EH (cell line): Measurements from ENCODE around the gene DSP.

Experiments used
- DNase-seq: peaks from one replicate; pipeline ENCODE4 v3.0.0-alpha.2; 2015; ENCODE audit warnings: low read depth

The DSP gene

GRCh38 chr6:7535498-7535897, 6.0 kb upstream of the DSP start:
- DNase-seq = peak; percentile 85

DNA sequence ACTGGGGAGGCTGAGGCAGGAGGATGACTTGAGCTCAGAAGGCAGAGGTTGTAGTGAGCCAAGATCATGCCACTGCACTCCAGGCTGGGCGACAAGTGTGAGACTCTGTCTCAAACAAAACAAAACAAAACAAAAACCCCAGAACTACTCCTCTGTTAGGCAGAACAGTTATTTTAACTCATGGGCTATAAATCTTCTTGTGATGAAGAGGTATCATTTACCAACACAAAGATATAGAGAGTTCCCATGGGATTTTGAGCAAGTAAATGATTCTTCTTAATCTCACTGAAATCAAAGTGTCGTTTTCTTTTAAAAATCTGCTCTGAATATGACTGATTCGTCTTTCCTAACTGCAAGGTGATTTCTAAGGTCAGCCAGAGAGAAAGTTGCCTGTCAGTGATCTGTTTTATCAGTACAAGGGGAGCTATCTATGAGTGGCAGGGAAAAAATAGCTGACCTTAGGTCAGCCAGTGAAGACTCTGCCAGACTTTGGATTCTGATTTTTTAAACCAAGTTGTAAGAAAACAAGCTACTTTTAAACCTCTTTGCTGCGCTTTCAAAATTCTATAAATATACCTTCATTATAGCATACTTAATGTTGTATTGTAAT, 3.8 kb upstream of the DSP start:
- no peak for DNase-seq

GRCh38 chr6:7538484-7538883, 3.0 kb upstream of the DSP start:
- DNase-seq = no peak

DNA sequence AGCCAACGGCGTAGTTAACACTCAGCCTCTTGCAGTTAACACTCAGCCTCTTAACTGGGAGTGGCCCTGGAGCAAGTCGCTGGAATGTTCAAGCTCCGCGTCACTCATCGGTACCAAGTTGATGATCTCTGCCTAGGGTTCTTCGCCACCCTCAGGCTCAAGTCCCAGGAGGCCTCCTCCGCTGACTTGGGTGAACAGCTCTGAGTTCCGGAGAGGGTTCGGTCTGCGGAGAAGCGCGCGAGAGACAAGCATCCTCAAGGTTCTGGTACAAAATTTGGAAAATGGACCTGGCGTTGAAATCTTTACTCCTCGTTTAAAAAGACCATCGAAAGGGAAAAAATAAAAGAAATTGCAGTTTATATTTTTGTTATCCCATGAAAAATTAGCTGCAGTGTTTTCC, 876 bp upstream of the DSP start:
- peak; percentile 53 for DNase-seq

- peak; percentile 57 for DNase-seq
Measured at GRCh38 chr6:7542065-7542873, 798 bp downstream of the DSP start.

- peak; percentile 86 for DNase-seq
Measured at GRCh38 chr6:7542874-7543624, 1.6 kb downstream of the DSP start.

DNA sequence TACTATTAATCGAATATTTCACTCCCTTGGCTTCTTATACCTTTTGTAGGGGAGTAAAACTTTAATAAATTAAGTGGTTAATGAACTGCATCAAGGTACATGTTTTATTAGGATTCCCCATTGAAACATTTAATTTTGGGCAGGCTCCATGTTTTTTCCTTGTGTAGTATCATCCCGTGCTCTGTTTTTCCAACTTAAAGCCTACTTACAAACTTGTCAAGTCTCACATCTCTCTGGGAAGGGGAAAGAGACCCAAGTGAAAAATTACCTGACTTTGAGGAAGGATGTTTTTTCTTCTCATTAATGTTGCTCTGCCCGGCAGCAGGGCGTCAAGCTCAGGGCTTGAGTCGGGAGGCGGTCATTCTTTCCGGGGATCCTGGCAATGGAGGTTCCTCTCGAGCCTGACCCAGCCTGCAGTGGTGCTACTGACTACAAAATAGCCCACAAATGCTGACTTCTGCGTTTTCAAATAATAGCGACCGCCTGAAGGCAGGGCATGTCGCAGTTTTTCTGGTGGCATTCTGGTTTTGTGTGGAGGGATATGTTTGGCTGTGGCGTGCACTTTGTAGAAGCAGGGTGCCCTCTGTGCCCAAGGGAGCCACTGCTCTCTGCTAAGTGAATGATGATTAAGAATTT, 2.4 kb downstream of the DSP start:
- peak; percentile 27 for DNase-seq

GRCh38 chr6:7544597-7544996, 3.1 kb downstream of the DSP start:
- DNase-seq = no peak

DNA sequence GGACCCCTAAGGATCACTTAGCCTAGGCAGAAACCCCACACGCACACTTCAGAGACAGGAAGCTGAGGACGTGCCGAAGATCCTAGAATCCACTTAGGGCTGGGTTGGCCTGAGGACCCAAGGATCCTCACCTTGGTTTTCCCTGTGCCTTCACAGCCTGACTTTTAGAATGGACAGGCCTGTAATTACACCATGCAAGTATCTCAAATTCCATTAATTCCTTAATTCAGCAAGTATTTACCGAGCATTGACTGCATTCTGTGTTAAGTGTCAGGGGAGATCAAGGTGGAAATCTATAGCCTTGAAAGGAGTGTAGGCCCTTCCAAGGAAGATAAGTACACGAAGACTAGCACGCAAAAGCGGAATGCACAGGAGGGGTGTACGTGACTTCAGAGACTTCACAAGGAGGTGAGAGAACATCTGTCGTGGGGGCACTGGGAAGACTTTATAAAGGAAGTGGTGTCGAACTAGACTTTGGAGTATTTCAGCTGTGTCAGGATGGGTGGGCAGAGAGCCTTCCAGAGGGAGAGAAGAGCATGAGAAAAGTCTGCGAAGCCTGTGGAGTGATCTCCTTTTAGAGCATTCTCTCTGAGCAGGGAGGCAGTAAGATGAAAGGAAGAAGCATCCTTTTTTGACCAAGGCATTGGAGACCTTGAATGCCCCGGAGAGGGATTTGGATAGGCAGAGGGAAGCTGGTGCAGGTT, 4.0 kb downstream of the DSP start:
- no peak for DNase-seq

- peak; percentile 42 for DNase-seq
Measured at GRCh38 chr6:7546020-7546369, 4.5 kb downstream of the DSP start.

- DNase-seq = no peak
Measured at GRCh38 chr6:7546383-7546782, 4.9 kb downstream of the DSP start.

DNA sequence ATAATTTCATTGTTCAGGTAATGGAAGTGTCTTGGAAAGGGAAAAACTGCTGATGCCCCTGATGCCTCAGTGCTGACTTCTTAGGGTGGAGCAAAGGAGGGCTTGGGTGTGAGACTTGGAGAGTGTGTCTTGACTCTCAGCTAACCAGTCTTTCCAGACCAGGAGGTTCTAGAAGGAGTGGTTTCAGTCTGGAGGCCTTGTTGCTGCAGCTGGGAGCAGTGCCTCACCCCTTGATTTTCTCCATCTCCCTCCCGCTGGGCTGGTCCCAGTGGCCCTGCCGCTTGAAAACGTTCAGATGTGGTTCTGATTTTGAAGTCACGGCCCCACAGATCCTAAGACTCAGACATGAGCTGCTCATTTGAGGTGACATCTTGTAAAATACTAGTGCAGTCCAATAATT, 5.4 kb downstream of the DSP start:
- no peak for DNase-seq

DNA sequence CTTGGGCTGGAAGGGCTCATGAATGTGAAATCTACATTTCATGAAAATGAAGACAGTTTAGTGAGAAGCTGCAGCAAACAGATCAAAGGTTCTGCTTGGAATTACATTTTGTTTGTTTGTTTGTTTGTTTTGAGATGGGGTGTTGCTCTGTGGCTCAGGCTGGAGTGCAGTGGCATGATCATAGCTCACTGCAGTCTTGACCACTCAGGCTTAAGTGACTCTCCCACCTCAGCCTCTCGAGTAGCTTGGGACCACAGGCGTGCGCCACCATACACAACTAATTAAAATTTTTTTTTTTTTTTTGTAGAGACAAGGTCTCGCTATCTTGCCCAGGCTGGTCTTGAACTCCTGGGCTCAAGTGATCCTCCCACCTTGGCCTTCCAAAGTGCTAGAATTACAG, 5.8 kb downstream of the DSP start:
- no peak for DNase-seq

- no peak for DNase-seq
Measured at GRCh38 chr6:7550433-7550801, 8.9 kb downstream of the DSP start.

- no peak for DNase-seq
Measured at GRCh38 chr6:7554533-7555275, 13.2 kb downstream of the DSP start.

DNA sequence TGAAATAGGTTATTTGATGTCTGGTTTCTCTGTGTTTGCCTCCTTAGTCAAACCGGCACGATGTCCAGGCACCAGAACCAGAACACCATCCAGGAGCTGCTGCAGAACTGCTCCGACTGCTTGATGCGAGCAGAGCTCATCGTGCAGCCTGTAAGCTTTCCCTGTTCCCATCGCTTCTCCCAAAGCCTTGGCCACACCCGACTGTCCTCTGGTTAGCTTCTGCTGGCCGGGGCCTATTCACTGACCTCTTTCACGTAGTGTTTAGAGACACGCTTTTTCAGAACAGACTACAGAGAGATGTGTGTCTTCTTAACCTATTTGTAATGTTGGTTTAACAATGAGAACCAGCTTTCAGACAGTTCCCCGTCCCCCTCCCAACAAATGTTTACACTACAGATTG, 14.2 kb downstream of the DSP start:
- DNase-seq = no peak

- no peak for DNase-seq
Measured at GRCh38 chr6:7556394-7557106, 15.1 kb downstream of the DSP start.

DNA sequence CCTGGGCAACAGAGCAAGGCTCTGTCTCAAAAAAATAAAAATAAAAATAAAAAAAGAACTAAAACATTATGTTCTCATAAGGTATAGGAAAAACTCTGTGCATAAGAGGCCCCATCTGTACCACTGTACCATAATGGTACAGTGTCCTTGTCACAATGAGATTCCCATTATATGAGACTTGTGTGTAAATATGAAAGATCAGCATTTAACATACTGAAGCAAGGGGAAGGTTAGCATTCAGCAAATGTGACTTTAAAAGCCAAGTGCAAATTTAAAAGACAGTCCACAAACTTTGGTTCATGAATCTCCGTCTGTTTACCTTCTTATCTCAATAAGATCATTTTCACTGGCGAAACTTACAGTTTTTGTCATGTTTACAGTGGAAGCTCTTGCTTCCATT, 16.2 kb downstream of the DSP start:
- no peak for DNase-seq

- DNase-seq = no peak
Measured at GRCh38 chr6:7558781-7559180, 17.3 kb downstream of the DSP start.

DNA sequence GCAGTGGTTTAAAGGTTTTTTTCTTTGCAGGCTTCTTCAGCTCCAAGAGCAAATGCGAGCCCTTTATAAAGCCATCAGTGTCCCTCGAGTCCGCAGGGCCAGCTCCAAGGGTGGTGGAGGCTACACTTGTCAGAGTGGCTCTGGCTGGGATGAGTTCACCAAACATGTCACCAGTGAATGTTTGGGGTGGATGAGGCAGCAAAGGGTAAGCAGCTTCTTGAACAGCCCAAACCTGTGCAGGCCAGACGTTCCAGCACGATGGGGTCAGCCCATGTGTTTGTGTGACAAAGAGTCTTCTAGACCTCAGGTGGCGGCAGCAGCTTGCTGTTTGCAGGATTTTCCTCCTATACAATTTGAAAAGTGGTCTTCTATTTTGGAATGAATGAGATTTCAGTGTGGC, 17.7 kb downstream of the DSP start:
- no peak for DNase-seq
